GM12801 (cell line): Measurements from ENCODE around the gene LRRC7.

ENCODE experiments used
- CTCF ChIP-seq: IDR thresholded peaks from one replicate; pipeline ENCODE4 v1.5.1; 2011; ENCODE audit warnings: control low read depth; ENCODE audit not compliant: insufficient read length; ENCODE audit errors: extremely low read depth

The LRRC7 gene

GRCh38 chr1:69567652-69568420 lies at the start of gene LRRC7:
Gene LRRC7 (plus strand): TSS chr1:69567922. CDS start chr1:69568640, 718 bp downstream.
- no peak for TF ChIP-seq CTCF

DNA sequence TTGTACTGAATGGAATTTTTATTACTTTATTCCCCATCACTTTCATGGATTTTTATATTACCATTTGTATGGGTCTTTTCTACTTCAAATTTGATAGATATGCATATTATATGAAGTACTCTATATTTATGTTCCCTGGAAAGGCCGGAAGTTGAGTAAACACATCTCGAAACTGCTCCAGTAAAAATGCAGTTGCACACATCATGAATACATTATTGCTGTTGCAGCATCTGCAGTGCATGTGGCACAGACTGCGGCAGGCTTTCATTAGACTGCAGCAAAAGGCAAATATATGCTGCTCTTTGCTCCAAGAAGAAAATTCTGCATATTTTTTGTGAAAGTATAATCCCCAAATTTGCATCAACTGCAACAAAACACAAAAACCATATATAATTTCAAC lies 48.7 kb upstream of the LRRC7 start:
- TF ChIP-seq CTCF: no peak

DNA sequence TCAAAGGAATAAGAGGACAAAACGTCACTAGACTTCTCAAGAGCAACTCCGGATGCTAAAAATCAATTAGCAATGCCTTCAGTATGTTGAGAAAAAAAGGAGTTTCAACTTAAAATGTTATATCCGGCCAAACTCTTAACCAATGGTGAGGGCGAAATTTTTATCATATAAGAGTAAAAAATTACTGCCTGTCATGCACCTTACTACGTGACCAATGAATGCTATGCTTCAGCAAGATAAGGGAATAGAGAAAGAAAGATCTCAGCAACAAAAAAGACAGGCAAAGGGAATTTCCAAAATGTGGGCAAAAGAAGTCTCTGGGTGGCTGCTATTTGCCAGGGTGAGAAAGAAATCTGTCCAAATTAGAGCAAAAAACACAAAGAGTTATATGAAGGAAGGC lies 47.4 kb upstream of the LRRC7 start:
- no peak for TF ChIP-seq CTCF

- no peak for TF ChIP-seq CTCF
Observed at GRCh38 chr1:69523032-69523431, 44.7 kb upstream of the LRRC7 start.

GRCh38 chr1:69523461-69523860 lies 44.3 kb upstream of the LRRC7 start:
- TF ChIP-seq CTCF: no peak

GRCh38 chr1:69524015-69524414 lies 43.7 kb upstream of the LRRC7 start:
- no peak for TF ChIP-seq CTCF

- no peak for TF ChIP-seq CTCF
Observed at GRCh38 chr1:69527273-69527672, 40.4 kb upstream of the LRRC7 start.
